ENCODE measurements around the gene MUC5AC. TPM values are rescaled to one million over a fixed set of nuclear protein-coding genes. Genes with fewer than 3 reads are reported as not detected.
"Not testable (repeated sequence)": the region's sequence is repeated elsewhere in the genome, so short reads cannot be mapped to it uniquely, and the experiment has no call there.

MUC5AC gene
- total and polyA plus RNA-seq, 9 donors: 0.01 to 0.75 (median 0.04) TPM; not detected in 4

DNA sequence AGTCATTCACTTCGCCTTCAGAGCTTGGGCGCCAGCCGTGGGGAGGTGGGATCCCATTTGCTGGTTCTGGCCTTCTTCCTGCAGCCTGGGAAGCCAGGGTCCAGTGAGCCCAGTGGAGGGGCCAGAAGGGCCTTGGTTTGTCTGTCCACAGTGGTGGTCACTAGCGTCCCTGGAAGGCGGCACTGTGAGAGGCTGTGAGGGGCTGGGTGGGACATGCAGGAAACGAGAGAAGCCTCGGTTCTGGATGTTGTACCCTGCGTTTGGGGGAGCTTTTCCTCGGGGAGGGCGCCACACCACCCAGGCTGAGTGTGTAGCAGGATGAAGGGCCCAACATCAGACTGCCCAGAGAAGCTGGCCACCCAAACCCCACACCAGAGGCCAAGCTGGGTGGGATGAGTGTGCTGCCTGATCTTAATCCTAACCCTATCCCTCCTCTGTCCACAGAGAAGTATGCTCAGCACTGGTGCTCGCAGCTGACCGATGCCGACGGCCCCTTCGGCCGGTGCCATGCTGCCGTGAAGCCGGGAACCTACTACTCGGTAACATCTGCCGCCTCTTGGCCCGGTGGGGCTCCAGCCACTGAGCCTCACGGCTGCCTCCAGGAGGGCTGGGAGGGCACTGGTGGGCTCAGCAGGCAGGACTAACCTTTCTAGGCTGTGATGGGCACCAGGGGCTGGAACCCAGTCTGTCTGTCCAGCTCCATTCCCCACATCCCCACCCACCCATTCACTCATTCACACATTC is 14.4 kb downstream of the MUC5AC start:
- 86% methylated on average over 16 of the region's 22 CpGs for WGBS (ENCODE audit: insufficient coverage)
- Histone ChIP-seq H3K36me3 (ENCODE audit: control insufficient read depth, insufficient read depth, low read length) (no peaks in the 10 kb centered on the region), H3K4me1 (ENCODE audit: control insufficient read depth, insufficient read depth, low read length) (no peaks in the 10 kb centered on the region), H3K27ac (ENCODE audit: low read length) (no peak overlapping the region), H3K27me3 (ENCODE audit: control insufficient read depth, insufficient read depth, low read length) (no peaks in the 10 kb centered on the region), H3K9me3 (replicated peaks; ENCODE audit: control insufficient read depth, low read depth, low read length) (peaks cover 10% of the 10 kb centered on the region), H3K4me3 (ENCODE audit: low read length) (no peak overlapping the region)
- DNase-seq: no peak

DNA sequence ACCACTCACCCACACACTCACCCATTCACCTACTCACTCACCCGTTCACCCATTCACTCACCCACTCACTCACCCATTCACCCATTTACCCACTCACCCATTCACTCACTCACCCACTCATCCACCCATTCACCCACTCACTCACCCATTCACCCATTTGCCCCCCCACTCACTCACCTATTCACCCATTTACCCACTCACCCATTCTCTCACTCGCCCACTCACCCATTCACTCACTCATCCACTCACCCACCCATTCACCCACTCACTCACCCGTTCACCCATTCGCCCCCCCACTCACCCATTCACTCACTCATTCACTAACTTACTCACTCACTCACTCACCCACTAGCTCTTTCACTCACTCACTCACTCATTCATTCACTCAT is 15.0 kb downstream of the MUC5AC start:
- WGBS (ENCODE audit: insufficient coverage): 79% methylated on average over 4 of the region's 4 CpGs
- no peaks in the 10 kb centered on the region for H3K36me3 ChIP-seq (ENCODE audit: control insufficient read depth, insufficient read depth, low read length)
- H3K4me1 ChIP-seq (ENCODE audit: control insufficient read depth, insufficient read depth, low read length): no peaks in the 10 kb centered on the region
- H3K9me3 ChIP-seq (replicated peaks; ENCODE audit: control insufficient read depth, low read depth, low read length): peaks cover 10% of the 10 kb centered on the region
- H3K27ac ChIP-seq (ENCODE audit: low read length): no peak overlapping the region
- no peak for DNase-seq
- H3K27me3 ChIP-seq (ENCODE audit: control insufficient read depth, insufficient read depth, low read length): no peaks in the 10 kb centered on the region
- no peak overlapping the region for H3K4me3 ChIP-seq (ENCODE audit: low read length)

DNA sequence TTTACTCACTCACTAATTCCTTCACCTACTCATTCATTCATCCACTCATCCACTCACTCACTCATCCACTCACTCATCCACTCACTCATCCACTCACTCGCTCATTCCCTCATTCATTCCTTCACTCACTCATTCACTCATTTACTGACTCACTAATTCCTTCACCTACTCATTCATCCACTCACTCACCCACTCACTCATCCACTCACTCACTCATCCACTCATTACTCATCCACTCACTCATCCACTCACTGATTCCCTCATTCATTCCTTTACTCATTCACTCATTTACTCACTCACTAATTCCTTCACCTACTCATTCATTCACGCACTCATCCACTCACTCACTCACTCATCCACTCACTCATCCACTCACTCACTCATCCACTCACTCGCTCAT is 15.6 kb downstream of the MUC5AC start:
- H3K36me3 ChIP-seq (ENCODE audit: control insufficient read depth, insufficient read depth, low read length); H3K4me3 ChIP-seq (ENCODE audit: low read length); H3K27me3 ChIP-seq (ENCODE audit: control insufficient read depth, insufficient read depth, low read length); H3K27ac ChIP-seq (ENCODE audit: low read length); H3K4me1 ChIP-seq (ENCODE audit: control insufficient read depth, insufficient read depth, low read length); DNase-seq: not testable (repeated sequence)
- H3K9me3 ChIP-seq (replicated peaks; ENCODE audit: control insufficient read depth, low read depth, low read length): peaks cover 10% of the 10 kb centered on the region
- WGBS (ENCODE audit: insufficient coverage): 92% methylated on average over 3 of the region's 3 CpGs

DNA sequence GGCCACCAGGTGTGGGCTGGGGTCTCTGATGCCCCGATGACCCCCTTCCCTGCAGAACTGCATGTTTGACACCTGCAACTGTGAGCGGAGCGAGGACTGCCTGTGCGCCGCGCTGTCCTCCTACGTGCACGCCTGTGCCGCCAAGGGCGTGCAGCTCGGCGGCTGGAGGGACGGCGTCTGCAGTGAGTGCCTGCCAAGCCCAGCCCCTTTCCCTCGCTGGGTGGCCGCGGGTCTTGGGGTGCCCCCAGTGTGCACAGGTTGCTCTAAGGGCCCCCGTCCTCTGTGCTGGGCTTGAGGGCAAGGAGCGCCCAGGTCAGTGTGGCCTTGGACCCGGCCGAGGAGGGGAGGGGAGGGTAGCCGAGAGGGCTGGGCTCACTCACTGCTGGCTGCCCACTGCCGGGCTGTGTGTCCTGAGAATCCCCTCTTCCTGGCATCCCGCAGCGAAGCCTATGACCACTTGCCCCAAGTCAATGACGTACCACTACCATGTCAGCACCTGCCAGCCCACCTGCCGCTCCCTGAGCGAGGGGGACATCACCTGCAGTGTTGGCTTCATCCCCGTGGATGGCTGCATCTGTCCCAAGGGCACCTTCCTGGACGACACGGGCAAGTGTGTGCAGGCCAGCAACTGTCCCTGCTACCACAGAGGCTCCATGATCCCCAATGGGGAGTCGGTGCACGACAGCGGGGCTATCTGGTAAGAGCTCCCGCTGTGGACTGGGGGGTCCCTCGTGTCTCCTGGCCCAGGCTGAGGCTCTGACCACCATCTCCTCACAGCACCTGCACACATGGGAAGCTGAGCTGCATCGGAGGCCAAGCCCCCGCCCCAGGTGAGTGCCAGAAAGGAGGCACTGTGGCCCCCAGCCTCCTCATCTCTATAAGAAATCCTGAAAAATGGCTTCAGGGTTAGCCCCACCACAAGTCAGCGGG is 17.0 kb downstream of the MUC5AC start:
- DNase-seq: no peak
- 92% methylated on average over 34 of the region's 39 CpGs for WGBS (ENCODE audit: insufficient coverage)

DNA sequence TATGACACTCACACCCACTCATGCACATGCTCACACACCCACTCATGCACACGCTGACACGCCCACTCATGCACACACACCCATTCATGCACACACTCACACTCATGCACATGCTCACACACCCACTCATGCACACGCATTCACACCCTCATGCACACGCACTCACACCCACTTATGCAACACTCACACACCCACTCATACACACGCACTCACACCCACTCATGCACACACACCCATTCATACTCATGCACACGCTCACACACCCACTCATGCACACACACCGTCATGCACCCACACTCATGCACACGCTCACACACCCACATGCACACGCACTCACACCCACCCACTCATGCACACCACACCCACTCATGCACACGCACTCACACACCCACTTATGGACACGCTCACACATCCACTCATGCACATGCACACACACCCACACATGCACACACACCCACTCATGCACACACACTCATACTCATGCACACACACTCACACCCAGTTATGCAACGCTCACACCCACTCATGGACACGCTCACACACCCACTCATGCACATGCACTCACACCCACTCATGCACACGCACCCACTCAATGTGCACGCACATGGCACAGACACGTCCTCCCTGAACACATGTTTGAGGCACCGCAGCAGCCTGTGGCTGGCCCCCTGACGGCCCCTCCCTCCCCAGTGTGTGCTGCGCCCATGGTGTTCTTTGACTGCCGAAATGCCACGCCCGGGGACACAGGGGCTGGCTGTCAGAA is 17.9 kb downstream of the MUC5AC start:
- WGBS (ENCODE audit: insufficient coverage): 89% methylated on average over 20 of the region's 22 CpGs
- H3K27me3 ChIP-seq (ENCODE audit: control insufficient read depth, insufficient read depth, low read length): no peaks in the 10 kb centered on the region
- DNase-seq: no peak

More for the DNA sequence above, 17.0 kb downstream of the MUC5AC start:
- no peaks in the 10 kb centered on the region for H3K36me3 ChIP-seq (ENCODE audit: control insufficient read depth, insufficient read depth, low read length)
- H3K9me3 ChIP-seq (replicated peaks; ENCODE audit: control insufficient read depth, low read depth, low read length): peaks cover 9% of the 10 kb centered on the region
- H3K4me1 ChIP-seq (ENCODE audit: control insufficient read depth, insufficient read depth, low read length): no peaks in the 10 kb centered on the region
- no peak overlapping the region for H3K27ac ChIP-seq (ENCODE audit: low read length)
- H3K4me3 ChIP-seq (ENCODE audit: low read length): no peak overlapping the region
- H3K27me3 ChIP-seq (ENCODE audit: control insufficient read depth, insufficient read depth, low read length): no peaks in the 10 kb centered on the region

DNA sequence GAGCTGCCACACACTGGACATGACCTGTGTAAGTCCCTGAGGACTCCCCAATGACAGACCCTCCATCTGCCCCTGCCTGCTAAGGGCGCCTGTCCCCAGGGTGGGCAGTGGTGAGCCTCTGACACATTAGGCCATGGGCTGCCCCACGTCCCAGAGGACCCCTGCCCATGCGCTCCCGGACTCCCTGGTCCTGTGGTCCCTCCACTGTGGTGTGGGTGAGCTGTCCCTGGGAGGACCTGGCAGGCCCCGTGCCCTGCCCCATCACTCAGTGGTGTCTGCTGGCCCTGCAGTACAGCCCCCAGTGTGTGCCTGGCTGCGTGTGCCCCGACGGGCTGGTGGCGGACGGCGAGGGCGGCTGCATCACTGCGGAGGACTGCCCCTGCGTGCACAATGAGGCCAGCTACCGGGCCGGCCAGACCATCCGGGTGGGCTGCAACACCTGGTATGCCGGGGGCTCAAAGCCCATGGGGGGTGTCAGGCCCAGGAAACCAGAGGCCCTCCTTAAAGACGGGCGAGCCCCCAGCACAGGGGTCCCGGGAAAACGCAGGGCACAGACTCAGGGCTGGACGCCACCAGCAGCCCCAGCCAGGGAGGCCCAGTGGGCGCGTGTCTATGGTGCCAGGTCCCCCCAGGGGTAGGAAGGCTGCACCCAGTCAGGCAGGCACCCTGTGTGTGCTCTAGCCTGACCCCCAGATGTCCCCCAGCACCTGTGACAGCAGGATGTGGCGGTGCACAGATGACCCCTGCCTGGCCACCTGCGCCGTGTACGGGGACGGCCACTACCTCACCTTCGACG is 18.7 kb downstream of the MUC5AC start:
- H3K27me3 ChIP-seq (ENCODE audit: control insufficient read depth, insufficient read depth, low read length): no peaks in the 10 kb centered on the region
- H3K4me3 ChIP-seq (ENCODE audit: low read length): no peak overlapping the region
- H3K36me3 ChIP-seq (ENCODE audit: control insufficient read depth, insufficient read depth, low read length): no peaks in the 10 kb centered on the region
- H3K27ac ChIP-seq (ENCODE audit: low read length): no peak overlapping the region
- 89% methylated on average over 29 of the region's 32 CpGs for WGBS (ENCODE audit: insufficient coverage)
- no peak for DNase-seq
- H3K4me1 ChIP-seq (ENCODE audit: control insufficient read depth, insufficient read depth, low read length): no peaks in the 10 kb centered on the region
- peaks cover 7% of the 10 kb centered on the region for H3K9me3 ChIP-seq (replicated peaks; ENCODE audit: control insufficient read depth, low read depth, low read length)

More for the DNA sequence above, 17.9 kb downstream of the MUC5AC start:
- Histone ChIP-seq H3K36me3 (ENCODE audit: control insufficient read depth, insufficient read depth, low read length) (no peaks in the 10 kb centered on the region), H3K4me1 (ENCODE audit: control insufficient read depth, insufficient read depth, low read length) (no peaks in the 10 kb centered on the region), H3K4me3 (ENCODE audit: low read length) (no peak overlapping the region), H3K27ac (ENCODE audit: low read length) (no peak overlapping the region), H3K9me3 (replicated peaks; ENCODE audit: control insufficient read depth, low read depth, low read length) (peaks cover 8% of the 10 kb centered on the region)

DNA sequence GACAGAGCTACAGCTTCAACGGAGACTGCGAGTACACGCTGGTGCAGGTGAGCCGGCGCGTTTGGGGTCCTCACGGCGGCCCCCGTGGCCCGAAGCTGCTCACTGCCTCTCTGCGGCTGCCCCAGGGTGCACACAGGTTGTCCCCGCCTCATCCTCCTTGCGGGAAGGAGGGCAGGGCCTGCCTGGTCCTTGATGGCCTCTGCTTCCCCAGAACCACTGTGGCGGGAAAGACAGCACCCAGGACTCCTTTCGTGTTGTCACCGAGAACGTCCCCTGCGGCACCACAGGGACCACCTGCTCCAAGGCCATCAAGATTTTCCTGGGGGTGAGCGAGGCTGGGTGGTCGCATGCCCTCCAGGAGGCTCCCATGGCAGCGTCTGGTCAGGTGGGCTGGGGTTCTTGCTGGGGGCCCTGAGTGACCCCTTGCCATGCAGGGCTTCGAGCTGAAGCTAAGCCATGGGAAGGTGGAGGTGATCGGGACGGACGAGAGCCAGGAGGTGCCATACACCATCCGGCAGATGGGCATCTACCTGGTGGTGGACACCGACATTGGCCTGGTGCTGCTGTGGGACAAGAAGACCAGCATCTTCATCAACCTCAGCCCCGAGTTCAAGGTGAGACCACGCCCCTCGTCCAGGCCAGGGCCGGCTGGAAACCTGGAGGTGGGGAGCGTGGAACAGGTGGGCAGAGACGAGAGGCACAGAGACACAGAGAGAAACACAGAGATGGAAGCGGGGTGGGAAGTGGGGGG is 19.4 kb downstream of the MUC5AC start:
- Histone ChIP-seq H3K4me1 (ENCODE audit: control insufficient read depth, insufficient read depth, low read length) (no peaks in the 10 kb centered on the region), H3K36me3 (ENCODE audit: control insufficient read depth, insufficient read depth, low read length) (no peaks in the 10 kb centered on the region), H3K4me3 (ENCODE audit: low read length) (no peak overlapping the region), H3K27me3 (ENCODE audit: control insufficient read depth, insufficient read depth, low read length) (no peaks in the 10 kb centered on the region), H3K27ac (ENCODE audit: low read length) (no peak overlapping the region), H3K9me3 (replicated peaks; ENCODE audit: control insufficient read depth, low read depth, low read length) (peaks cover 7% of the 10 kb centered on the region)
- 85% methylated on average over 33 of the region's 34 CpGs for WGBS (ENCODE audit: insufficient coverage)
- DNase-seq: no peak

DNA sequence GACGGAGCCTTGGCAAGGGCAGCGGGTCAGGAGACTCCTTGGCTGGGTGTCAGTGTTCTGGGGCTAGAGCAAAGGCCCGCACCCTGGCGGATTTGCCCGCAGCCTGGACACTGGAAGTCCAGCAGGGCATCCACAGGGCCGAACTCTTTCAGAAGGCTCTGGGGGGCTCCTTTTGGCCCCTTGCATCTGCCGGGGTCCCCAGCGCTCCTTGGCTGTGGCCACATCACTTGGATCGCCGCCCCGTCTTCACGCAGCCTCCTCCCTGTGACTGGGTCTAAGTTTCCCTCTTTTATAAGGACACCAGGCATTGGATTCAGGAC is 20.0 kb downstream of the MUC5AC start:
- DNase-seq: no peak
- Histone ChIP-seq H3K36me3 (ENCODE audit: control insufficient read depth, insufficient read depth, low read length) (no peaks in the 10 kb centered on the region), H3K27me3 (ENCODE audit: control insufficient read depth, insufficient read depth, low read length) (no peaks in the 10 kb centered on the region), H3K27ac (ENCODE audit: low read length) (no peak overlapping the region), H3K9me3 (replicated peaks; ENCODE audit: control insufficient read depth, low read depth, low read length) (peaks cover 7% of the 10 kb centered on the region), H3K4me1 (ENCODE audit: control insufficient read depth, insufficient read depth, low read length) (no peaks in the 10 kb centered on the region), H3K4me3 (ENCODE audit: low read length) (no peak overlapping the region)
- WGBS (ENCODE audit: insufficient coverage): 88% methylated on average over 12 of the region's 12 CpGs

DNA sequence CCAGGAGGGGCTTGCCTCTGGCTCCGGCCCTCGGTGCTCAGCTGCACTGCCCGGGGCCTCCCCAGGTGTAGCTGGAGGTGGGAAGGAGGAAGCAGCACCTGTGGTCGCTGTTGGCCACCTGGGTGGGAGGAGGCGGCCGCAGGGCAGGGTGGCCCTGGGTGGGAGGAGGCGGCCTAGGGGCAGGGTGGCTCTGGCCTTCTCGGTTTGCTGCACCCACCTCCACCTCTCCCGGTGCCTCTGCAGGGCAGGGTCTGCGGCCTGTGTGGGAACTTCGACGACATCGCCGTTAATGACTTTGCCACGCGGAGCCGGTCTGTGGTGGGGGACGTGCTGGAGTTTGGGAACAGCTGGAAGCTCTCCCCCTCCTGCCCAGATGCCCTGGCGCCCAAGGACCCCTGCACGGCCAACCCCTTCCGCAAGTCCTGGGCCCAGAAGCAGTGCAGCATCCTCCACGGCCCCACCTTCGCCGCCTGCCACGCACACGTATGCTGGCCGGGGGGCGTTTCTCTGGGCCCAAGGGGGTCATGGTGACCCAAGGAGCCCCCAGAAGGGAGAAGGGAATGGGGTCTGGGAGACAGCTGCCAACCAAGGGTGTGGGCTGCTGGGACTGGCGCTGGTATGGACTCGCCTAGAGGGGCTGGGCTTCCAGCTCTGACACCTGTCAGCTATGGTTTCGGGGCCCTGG is 20.6 kb downstream of the MUC5AC start:
- H3K27ac ChIP-seq (ENCODE audit: low read length): no peak overlapping the region
- H3K4me3 ChIP-seq (ENCODE audit: low read length): no peak overlapping the region
- WGBS (ENCODE audit: insufficient coverage): 66% methylated on average over 25 of the region's 31 CpGs
- H3K27me3 ChIP-seq (ENCODE audit: control insufficient read depth, insufficient read depth, low read length): no peaks in the 10 kb centered on the region
- H3K4me1 ChIP-seq (ENCODE audit: control insufficient read depth, insufficient read depth, low read length): no peaks in the 10 kb centered on the region
- peaks cover 7% of the 10 kb centered on the region for H3K9me3 ChIP-seq (replicated peaks; ENCODE audit: control insufficient read depth, low read depth, low read length)
- no peak for DNase-seq
- no peaks in the 10 kb centered on the region for H3K36me3 ChIP-seq (ENCODE audit: control insufficient read depth, insufficient read depth, low read length)
